Calu3 (cell line): ENCODE data around the gene HDAC4. TPM values are rescaled to one million over a fixed set of nuclear protein-coding genes. Genes with fewer than 3 reads are reported as not detected.

ENCODE experiments used
- BruUV-seq: library from RNA; stranded (reverse); fragments of 400-500 nt; replicated peaks from 2 replicates; lab custom pipeline; 2021; lab: Mats Ljungman, UMichigan
- CTCF ChIA-PET: fragments of 300-600 bp; sonication (Branson Sonifier 250); formaldehyde crosslinking; loops from one replicate; lab custom pipeline; 2022; ENCODE audit warnings: antibody characterized with exemption; lab: Charles Lee
- DNase-seq: peaks from one replicate; pipeline ENCODE4 v3.0.0; 2022
- H3K27ac Mint-ChIP-seq: one replicate; pipeline ENCODE4 v1.8.0; 2022; ENCODE audit warnings: mixed read lengths; ENCODE audit not compliant: unreplicated experiment
- H3K27me3 Mint-ChIP-seq: one replicate; pipeline ENCODE4 v1.8.0; 2022; ENCODE audit warnings: mixed read lengths; ENCODE audit not compliant: unreplicated experiment
- H3K36me3 Mint-ChIP-seq: one replicate; pipeline ENCODE4 v1.8.0; 2022; ENCODE audit warnings: mild to moderate bottlenecking, moderate library complexity, mixed read lengths; ENCODE audit not compliant: insufficient read depth, unreplicated experiment
- H3K4me1 Mint-ChIP-seq: one replicate; pipeline ENCODE4 v1.8.0; 2022; ENCODE audit warnings: mild to moderate bottlenecking, low read depth, mixed read lengths; ENCODE audit not compliant: unreplicated experiment
- H3K4me3 Mint-ChIP-seq: one replicate; pipeline ENCODE4 v1.8.0; 2022; ENCODE audit warnings: mild to moderate bottlenecking, low read depth, moderate library complexity, mixed read lengths; ENCODE audit not compliant: unreplicated experiment
- H3K9me3 Mint-ChIP-seq: one replicate; pipeline ENCODE4 v1.8.0; 2022; ENCODE audit warnings: low read depth, mixed read lengths; ENCODE audit not compliant: unreplicated experiment
- intact Hi-C: fragments of 100-400 bp; cut with micrococcal nuclease; formaldehyde crosslinking; loops from one replicate; pipeline ENCODE4 v1.10.0; 2022; ENCODE audit not compliant: unreplicated experiment
- total RNA-seq: library from RNA; stranded (reverse); gene quantifications from 2 replicates; pipeline ENCODE4 v1.2.3, GENCODE V29; 2022
- TF ChIP-seq, protein P1 (sequence below): fragments of 200-600 bp; IDR thresholded peaks from one replicate; pipeline ENCODE4 v1.8.0; 2022; ENCODE audit warnings: antibody characterized with exemption; ENCODE audit not compliant: unreplicated experiment

HDAC4 gene
- total RNA-seq, 1 experiment from 2014 or later, result 39.6 TPM

DNA sequence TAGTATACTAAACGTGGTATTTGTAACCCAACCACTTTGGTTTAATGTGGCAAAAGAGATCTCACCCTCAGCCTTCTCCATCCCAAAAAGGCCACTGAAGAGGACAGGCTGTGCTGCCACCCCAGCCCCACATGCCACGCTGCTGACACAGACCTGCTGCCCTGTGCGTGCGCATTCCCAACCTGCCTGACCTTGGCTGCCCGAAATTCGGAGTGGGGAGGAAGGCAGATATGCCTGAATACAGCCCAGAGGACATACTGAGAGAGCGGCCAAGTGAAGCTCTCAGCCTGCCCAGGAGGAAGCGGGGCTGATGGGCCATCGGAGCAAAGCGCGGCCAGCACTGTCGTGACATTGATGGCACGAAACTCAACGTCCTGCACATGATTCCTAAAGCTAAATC is 70.0 kb downstream of the HDAC4 start:
- CTCF ChIA-PET, result no interaction called here
- no peaks in the 10 kb centered on the region for H3K36me3 Mint-ChIP-seq
- intact Hi-C loops, result no loop called here
- TF ChIP-seq, protein P1, sequence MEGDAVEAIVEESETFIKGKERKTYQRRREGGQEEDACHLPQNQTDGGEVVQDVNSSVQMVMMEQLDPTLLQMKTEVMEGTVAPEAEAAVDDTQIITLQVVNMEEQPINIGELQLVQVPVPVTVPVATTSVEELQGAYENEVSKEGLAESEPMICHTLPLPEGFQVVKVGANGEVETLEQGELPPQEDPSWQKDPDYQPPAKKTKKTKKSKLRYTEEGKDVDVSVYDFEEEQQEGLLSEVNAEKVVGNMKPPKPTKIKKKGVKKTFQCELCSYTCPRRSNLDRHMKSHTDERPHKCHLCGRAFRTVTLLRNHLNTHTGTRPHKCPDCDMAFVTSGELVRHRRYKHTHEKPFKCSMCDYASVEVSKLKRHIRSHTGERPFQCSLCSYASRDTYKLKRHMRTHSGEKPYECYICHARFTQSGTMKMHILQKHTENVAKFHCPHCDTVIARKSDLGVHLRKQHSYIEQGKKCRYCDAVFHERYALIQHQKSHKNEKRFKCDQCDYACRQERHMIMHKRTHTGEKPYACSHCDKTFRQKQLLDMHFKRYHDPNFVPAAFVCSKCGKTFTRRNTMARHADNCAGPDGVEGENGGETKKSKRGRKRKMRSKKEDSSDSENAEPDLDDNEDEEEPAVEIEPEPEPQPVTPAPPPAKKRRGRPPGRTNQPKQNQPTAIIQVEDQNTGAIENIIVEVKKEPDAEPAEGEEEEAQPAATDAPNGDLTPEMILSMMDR, result no peak
- H3K4me1 Mint-ChIP-seq, result no peaks in the 10 kb centered on the region
- no TSS peak for BruUV-seq
- H3K4me3 Mint-ChIP-seq, result no peak overlapping the region
- no peaks in the 10 kb centered on the region for H3K27me3 Mint-ChIP-seq
- no peaks in the 10 kb centered on the region for H3K9me3 Mint-ChIP-seq
- H3K27ac Mint-ChIP-seq, result no peak overlapping the region
- no peak for DNase-seq

DNA sequence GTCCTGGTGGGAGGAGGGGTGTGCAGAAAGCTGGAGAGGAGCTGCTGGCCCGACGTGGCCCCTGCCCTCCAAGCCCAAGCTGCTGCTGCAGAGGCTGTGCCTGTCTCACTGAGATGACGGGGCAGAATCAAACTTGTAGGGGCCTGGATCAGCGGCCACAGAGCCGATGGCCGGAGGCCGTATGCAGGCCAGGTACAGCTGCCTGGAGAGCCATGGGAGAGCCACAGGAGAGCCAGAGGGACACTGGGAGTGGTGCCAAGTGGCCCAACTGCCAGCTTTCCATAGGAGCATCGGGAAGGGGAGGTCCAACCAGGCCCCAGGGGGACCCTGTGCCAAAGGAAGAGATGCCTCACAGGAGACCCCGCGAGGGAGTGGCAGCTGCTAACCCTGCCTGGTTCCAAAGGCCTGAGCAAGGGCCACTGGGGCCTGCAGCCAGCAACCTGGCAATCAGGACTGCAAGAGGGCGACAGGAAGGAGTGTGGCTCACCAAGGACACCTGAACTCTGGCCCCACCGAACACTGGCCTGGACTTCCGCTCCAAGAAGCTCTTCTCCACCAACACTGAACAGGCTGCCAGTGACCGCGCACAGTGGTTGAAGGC is 70.7 kb downstream of the HDAC4 start:
- CTCF ChIA-PET, result no interaction called here
- no TSS peak for BruUV-seq
- no peaks in the 10 kb centered on the region for H3K36me3 Mint-ChIP-seq
- H3K4me3 Mint-ChIP-seq, result no peak overlapping the region
- no peaks in the 10 kb centered on the region for H3K4me1 Mint-ChIP-seq
- intact Hi-C loops, result no loop called here
- H3K27ac Mint-ChIP-seq, result no peak overlapping the region
- TF ChIP-seq, protein P1, result no peak
- no peak for DNase-seq
- H3K9me3 Mint-ChIP-seq, result no peaks in the 10 kb centered on the region
- H3K27me3 Mint-ChIP-seq, result no peaks in the 10 kb centered on the region

GRCh38 chr2:239329284-239329971 is 71.4 kb downstream of the HDAC4 start:
- Mint-ChIP-seq H3K27me3 (no peaks in the 10 kb centered on the region), H3K4me1 (peaks cover 2% of the 10 kb centered on the region), H3K4me3 (no peak overlapping the region), H3K9me3 (no peaks in the 10 kb centered on the region), H3K27ac (no peak overlapping the region), H3K36me3 (no peaks in the 10 kb centered on the region)
- CTCF ChIA-PET, result no interaction called here
- intact Hi-C loops, result no loop called here
- no TSS peak for BruUV-seq
- DNase-seq, result no peak
- TF ChIP-seq, protein P1, result no peak

DNA sequence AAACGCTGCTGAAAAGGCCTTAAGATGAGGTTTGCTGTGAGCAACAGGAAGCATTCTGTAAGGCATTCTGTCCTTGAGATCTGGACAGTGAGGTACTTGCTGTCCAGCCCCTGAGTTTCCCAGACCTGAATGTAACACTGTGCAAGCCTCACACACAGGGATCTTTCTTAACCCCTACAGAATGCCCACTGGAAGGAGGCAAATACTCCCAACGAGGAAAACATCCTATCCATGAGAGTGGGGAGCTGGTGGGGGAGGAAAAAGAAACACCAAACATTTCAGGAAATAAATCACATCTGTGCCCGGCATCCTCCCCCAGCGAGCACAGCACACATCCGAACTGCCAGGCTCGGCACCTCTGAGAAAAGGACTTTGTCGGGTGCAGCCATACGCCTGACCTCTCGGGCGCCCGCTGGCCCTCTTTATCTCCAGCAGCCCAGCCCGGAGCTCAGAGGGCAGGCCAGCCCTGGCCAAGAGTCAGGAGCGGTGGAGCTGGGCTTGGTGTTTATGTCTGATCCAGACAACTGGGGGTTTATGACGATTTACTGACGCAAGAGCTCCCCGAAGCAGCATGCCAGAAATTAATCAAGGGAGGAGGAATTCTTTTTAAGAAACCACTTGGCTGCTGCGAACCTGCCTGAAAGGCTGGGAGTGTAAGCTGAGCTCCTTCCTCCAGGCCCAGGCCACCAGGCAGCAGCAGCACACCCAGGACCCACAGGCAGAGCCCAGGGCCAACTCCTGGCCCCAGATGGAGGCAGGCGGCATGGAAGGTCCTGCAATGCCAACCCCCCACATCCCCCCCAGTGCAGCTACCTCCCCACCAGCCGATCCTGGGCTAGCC is 72.2 kb downstream of the HDAC4 start:
- Mint-ChIP-seq H3K36me3 (no peaks in the 10 kb centered on the region), H3K27ac (no peak overlapping the region), H3K9me3 (no peaks in the 10 kb centered on the region), H3K27me3 (no peaks in the 10 kb centered on the region), H3K4me3 (no peak overlapping the region), H3K4me1 (peaks cover 7% of the 10 kb centered on the region)
- DNase-seq, result no peak
- no TSS peak for BruUV-seq
- intact Hi-C loops, result no loop called here
- CTCF ChIA-PET, result no interaction called here
- TF ChIP-seq, protein P1, result no peak
